HepG2 (cell line): Measurements from ENCODE around the gene ARHGDIA. TPM values are rescaled to one million over a fixed set of nuclear protein-coding genes. Genes with fewer than 3 reads are reported as not detected.

ENCODE experiments used
- ATAC-seq: fragments of 200-7000 bp; cut with Tn5 transposase; 3 replicates; pipeline ENCODE4 v1.9.1; 2020; ENCODE audit warnings: mild to moderate bottlenecking, moderate library complexity
- BruUV-seq: library from RNA; stranded (reverse); fragments of 400-500 nt; replicated peaks from 2 replicates; lab custom pipeline; 2021; lab: Mats Ljungman, UMichigan
- CTCF ChIA-PET: fragments of 300-600 bp; formaldehyde crosslinking; extraction: SDS; loops from one replicate; lab custom pipeline; 2021; ENCODE audit warnings: low total read pairs, inconsistent platforms, low intra/inter-chr PET ratio; lab: Yijun Ruan, JAX
- POLR2A ChIA-PET: fragments of 350-600 bp; sonication (Branson Sonifier 250); formaldehyde crosslinking; loops from one replicate; lab custom pipeline; 2020; ENCODE audit warnings: antibody characterized with exemption, inconsistent platforms; lab: Yijun Ruan, JAX
- DNase-seq: peaks from one replicate; pipeline ENCODE4 v3.0.0-alpha.2; 2015; ENCODE audit warnings: low spot score
- FAIRE-seq: peaks from 3 replicates; lab custom pipeline; 2011; peaks lifted over from hg19 to GRCh38; lab: Jason Lieb, UNC
- H2AFZ ChIP-seq: one replicate; pipeline ENCODE4 v1.6.1; 2011; ENCODE audit warnings: low read length, inconsistent platforms
- H3K27ac ChIP-seq: fragments of 300-600 bp; 3 replicates; pipeline ENCODE4 v1.8.0; 2011; ENCODE audit warnings: mixed run types, mild to moderate bottlenecking, mixed read lengths, low read length, inconsistent platforms; ENCODE audit not compliant: insufficient read depth; ENCODE audit errors: extremely low read length
- H3K27me3 ChIP-seq, 2 experiments: fragments of 200-600 bp in 1 of 2; 2 replicates in 1 of 2; 3 replicates in 1 of 2; pipeline versions ENCODE4 v1.6.0 to v1.8.0; 2011; ENCODE audit warnings: low read length in 2 of 2, mild to moderate bottlenecking in 2 of 2, moderate library complexity in 2 of 2, inconsistent platforms in 1 of 2; ENCODE audit not compliant: insufficient read depth in 2 of 2, control insufficient read depth in 1 of 2
- H3K36me3 ChIP-seq, 2 experiments: fragments of 200-600 bp in 1 of 2; replicated peaks in 1 of 2; 2 replicates in 1 of 2; 3 replicates in 1 of 2; pipeline versions ENCODE4 v1.5.1 to v1.8.0; 2011; ENCODE audit warnings: low read length in 2 of 2, inconsistent platforms in 1 of 2; ENCODE audit not compliant: insufficient read depth in 2 of 2, control insufficient read depth in 1 of 2
- H3K4me1 ChIP-seq: 2 replicates; pipeline ENCODE4 v1.5.1; 2012; ENCODE audit warnings: low read length, inconsistent platforms; ENCODE audit not compliant: insufficient read depth
- H3K4me2 ChIP-seq: 2 replicates; pipeline ENCODE4 v1.6.0; 2011; ENCODE audit warnings: low read depth, low read length, inconsistent platforms
- H3K4me3 ChIP-seq, 3 experiments: fragments of 200-600 bp in 1 of 3; sonication (generic), shearing (Covaris generic) in 1 of 3; replicated peaks in 1 of 3; 2 replicates each; pipeline ENCODE4 v1.5.1; 2011 to 2016; ENCODE audit warnings: low read length in 3 of 3, inconsistent platforms in 2 of 3, low read depth in 2 of 3, mild to moderate bottlenecking in 2 of 3, control low read depth in 1 of 3, mixed read lengths in 1 of 3; ENCODE audit not compliant: insufficient read depth in 1 of 3
- H3K79me2 ChIP-seq: one replicate; pipeline ENCODE4 v1.6.1; 2011; ENCODE audit warnings: low read length, inconsistent platforms; ENCODE audit not compliant: insufficient read depth
- H3K9ac ChIP-seq: 2 replicates; pipeline ENCODE4 v1.6.0; 2011; ENCODE audit warnings: mild to moderate bottlenecking, low read depth, low read length, inconsistent platforms; ENCODE audit not compliant: insufficient read depth
- H3K9me3 ChIP-seq: 2 replicates; pipeline ENCODE4 v1.5.1; 2012; ENCODE audit warnings: mild to moderate bottlenecking, low read length
- H4K20me1 ChIP-seq: 2 replicates; pipeline ENCODE4 v1.6.0; 2011; ENCODE audit warnings: inconsistent platforms, mild to moderate bottlenecking, low read length, moderate library complexity; ENCODE audit not compliant: insufficient read depth
- AGO2 ChIP-seq: fragments of 200-400 bp; formaldehyde crosslinking; optimal IDR thresholded peaks from 2 replicates; pipeline ENCODE3; 2017; ENCODE audit warnings: mild to moderate bottlenecking, low read depth, low read length, moderate library complexity
- ELF1 ChIP-seq: sonication (generic); formaldehyde crosslinking; IDR thresholded peaks from 2 replicates; pipeline ENCODE4 v1.4.0; 2020; ENCODE audit warnings: missing genetic modification reagents
- HOXA9 ChIP-seq: sonication (generic); formaldehyde crosslinking; IDR thresholded peaks from 2 replicates; pipeline ENCODE4 v1.8.1; 2022; ENCODE audit warnings: missing genetic modification reagents, mild to moderate bottlenecking, moderate library complexity, borderline replicate concordance
- JUN ChIP-seq: sonication (generic); formaldehyde crosslinking; IDR thresholded peaks from 2 replicates; pipeline ENCODE4 v1.4.0; 2020; ENCODE audit warnings: mild to moderate bottlenecking, missing genetic modification reagents
- MAX ChIP-seq: IDR thresholded peaks from 2 replicates; pipeline ENCODE4 v1.6.1; 2012; ENCODE audit warnings: inconsistent platforms
- MLX ChIP-seq: IDR thresholded peaks from 2 replicates; pipeline ENCODE4 v1.6.1; 2016
- POLR2AphosphoS2 ChIP-seq: IDR thresholded peaks from 2 replicates; pipeline ENCODE4 v1.6.1; 2011; ENCODE audit warnings: low read depth, low read length, improper control_type of control experiment
- POLR2G ChIP-seq: fragments of 200-400 bp; formaldehyde crosslinking; IDR thresholded peaks from 2 replicates; pipeline ENCODE4 v1.6.1; 2018; ENCODE audit warnings: mild to moderate bottlenecking, low read depth, low read length, moderate library complexity
- RBM22 ChIP-seq: fragments of 200-400 bp; formaldehyde crosslinking; optimal IDR thresholded peaks from 2 replicates; pipeline ENCODE3; 2017; ENCODE audit warnings: mild to moderate bottlenecking, low read length, moderate library complexity
- SRY ChIP-seq: sonication (generic); formaldehyde crosslinking; IDR thresholded peaks from 2 replicates; pipeline ENCODE4 v1.8.0; 2022; ENCODE audit warnings: mild to moderate bottlenecking, missing genetic modification reagents
- ZKSCAN8 ChIP-seq: IDR thresholded peaks from 2 replicates; pipeline ENCODE4 v1.6.1; 2016; ENCODE audit warnings: borderline replicate concordance, missing genetic modification reagents, missing compliant biosample characterization
- ZNF121 ChIP-seq: sonication (generic); formaldehyde crosslinking; IDR thresholded peaks from 2 replicates; pipeline ENCODE4 v1.5.0; 2020; ENCODE audit warnings: mild to moderate bottlenecking, missing genetic modification reagents
- ZNF335 ChIP-seq: sonication (generic); formaldehyde crosslinking; IDR thresholded peaks from 2 replicates; pipeline ENCODE4 v1.4.0; 2020; ENCODE audit warnings: missing genetic modification reagents
- ZNF512 ChIP-seq: sonication (generic); formaldehyde crosslinking; IDR thresholded peaks from 2 replicates; pipeline ENCODE4 v1.4.0; 2020; ENCODE audit warnings: mild to moderate bottlenecking, missing genetic modification reagents
- ZNF776 ChIP-seq: sonication (generic); formaldehyde crosslinking; IDR thresholded peaks from 2 replicates; pipeline ENCODE4 v1.4.0; 2020; ENCODE audit warnings: mild to moderate bottlenecking, missing genetic modification reagents
- ZSCAN30 ChIP-seq: sonication (generic); formaldehyde crosslinking; IDR thresholded peaks from 2 replicates; pipeline ENCODE4 v1.5.0; 2020; ENCODE audit warnings: mild to moderate bottlenecking, missing genetic modification reagents
- WGBS: methylation state at CpG from one replicate; pipeline ENCODE4 v1.1.6; 2017; ENCODE audit warnings: low lambda C conversion rate; 5-methylcytosine and 5-hydroxymethylcytosine counted together
- in situ Hi-C: cut with HindIII; loops from 2 replicates; pipeline ENCODE4 v1.10.0; 2017; ENCODE audit warnings: low pct_unique_long_range_greater_than_20kb; ENCODE audit not compliant: extremely low pct_ligation_motif_present
- intact Hi-C: fragments of 100-400 bp; cut with micrococcal nuclease; formaldehyde crosslinking; loops from one replicate; pipeline ENCODE4 v1.10.0; 2022; ENCODE audit not compliant: unreplicated experiment
- polyA plus RNA-seq, 8 experiments: library from polyadenylated mRNA; depleted of rRNA in 3 of 8; stranded (reverse) in 7 of 8; unstranded in 1 of 8; fragments of >200 nt; fragmentation: Illumina TruSeq in 4 of 8; extraction: Trizol in 4 of 8; gene quantifications; 2 replicates each; pipeline versions ENCODE4 v1.2.1 to v1.2.3, GENCODE V29; 2011 to 2016; ENCODE audit warnings: low read depth in 4 of 8, missing spikeins in 1 of 8, mixed read lengths in 1 of 8; ENCODE audit not compliant: insufficient read depth in 1 of 8
- total RNA-seq, 5 experiments: library from RNA; depleted of rRNA; stranded (reverse); fragments of >200 nt; fragmentation: Illumina TruSeq; extraction: Trizol; gene quantifications; 2 replicates each; pipeline ENCODE4 v1.2.3, GENCODE V29; 2016; ENCODE audit warnings: low read depth in 1 of 5
- TF ChIP-seq, protein P1 (sequence below): sonication (generic); formaldehyde crosslinking; IDR thresholded peaks from 2 replicates; pipeline ENCODE4 v1.4.0; 2020; ENCODE audit warnings: missing genetic modification reagents
- TF ChIP-seq, protein P2 (sequence below): sonication (generic); formaldehyde crosslinking; conservative IDR thresholded peaks from 2 replicates; pipeline ENCODE4 v1.4.0; 2020; ENCODE audit warnings: missing genetic modification reagents

Gene ARHGDIA
- total and polyA plus RNA-seq, 2 of the 13 experiments (the other 11 are each of a cell fraction or from before 2014, with no cell fraction given) = 40.0 to 64.0 TPM

- TF ChIP-seq, protein P1, sequence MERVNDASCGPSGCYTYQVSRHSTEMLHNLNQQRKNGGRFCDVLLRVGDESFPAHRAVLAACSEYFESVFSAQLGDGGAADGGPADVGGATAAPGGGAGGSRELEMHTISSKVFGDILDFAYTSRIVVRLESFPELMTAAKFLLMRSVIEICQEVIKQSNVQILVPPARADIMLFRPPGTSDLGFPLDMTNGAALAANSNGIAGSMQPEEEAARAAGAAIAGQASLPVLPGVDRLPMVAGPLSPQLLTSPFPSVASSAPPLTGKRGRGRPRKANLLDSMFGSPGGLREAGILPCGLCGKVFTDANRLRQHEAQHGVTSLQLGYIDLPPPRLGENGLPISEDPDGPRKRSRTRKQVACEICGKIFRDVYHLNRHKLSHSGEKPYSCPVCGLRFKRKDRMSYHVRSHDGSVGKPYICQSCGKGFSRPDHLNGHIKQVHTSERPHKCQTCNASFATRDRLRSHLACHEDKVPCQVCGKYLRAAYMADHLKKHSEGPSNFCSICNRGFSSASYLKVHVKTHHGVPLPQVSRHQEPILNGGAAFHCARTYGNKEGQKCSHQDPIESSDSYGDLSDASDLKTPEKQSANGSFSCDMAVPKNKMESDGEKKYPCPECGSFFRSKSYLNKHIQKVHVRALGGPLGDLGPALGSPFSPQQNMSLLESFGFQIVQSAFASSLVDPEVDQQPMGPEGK (CRISPR knock-in tag) = no peak
- TF ChIP-seq POLR2G (peak; percentile 47), ZSCAN30 (CRISPR knock-in tag) (no peak), SRY (CRISPR knock-in tag) (no peak), ELF1 (CRISPR knock-in tag) (no peak)
Observed at GRCh38 chr17:81905993-81906392, 34.9 kb upstream of the ARHGDIA start (continued).

DNA sequence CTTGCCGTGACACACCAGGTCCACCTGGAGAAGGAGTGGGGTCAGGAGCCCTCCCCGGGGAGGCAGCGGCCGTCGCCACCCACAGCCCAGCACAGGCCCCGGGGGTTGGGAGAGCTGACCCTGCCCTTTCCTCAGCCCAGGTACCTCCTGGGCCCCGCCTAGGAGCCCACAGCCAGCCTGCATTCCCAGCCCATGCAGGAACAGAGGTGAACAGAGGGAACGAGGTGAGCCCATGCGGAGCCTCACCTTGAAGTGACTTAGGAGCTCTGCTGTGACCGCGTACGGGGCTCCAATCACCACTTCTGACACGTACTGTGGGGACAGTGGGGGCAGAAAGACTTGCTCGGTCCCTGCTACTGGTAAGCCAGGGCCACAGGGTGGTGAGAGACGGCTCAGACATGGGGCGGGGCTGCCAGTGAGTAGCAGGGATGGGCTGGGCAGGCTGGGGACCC, 34.3 kb upstream of the ARHGDIA start:
- Histone ChIP-seq H4K20me1 (peaks cover 14% of the 10 kb centered on the region; the same call in 1 of the 2 replicates), H3K9me3 (no peaks in the 10 kb centered on the region), H3K9ac (no peak overlapping the region), H3K4me1 (peaks cover 46% of the 10 kb centered on the region), H3K79me2 (peaks cover 29% of the 10 kb centered on the region), H3K4me2 (no peak overlapping the region), H2AFZ (no peak overlapping the region), H3K27ac (no peak overlapping the region), H3K36me3 (peaks cover 47 to 57% of the 10 kb centered on the region in 2 experiments), H3K27me3 (no peaks in the 10 kb centered on the region), H3K4me3 (no peak overlapping the region)
- WGBS = 95% methylated on average over 10 of the region's 16 CpGs
- FAIRE-seq (no peak), DNase-seq (no peak), ATAC-seq (no peak)
- in situ Hi-C loops = no loop called here
- ChIA-PET POLR2A (interaction anchor here (0.9 to 1.5 kb wide), 2 partner anchors 13 to 21 kb away, joined by 3 read pairs; partner anchors contain the start of genes ALYREF and ANAPC11), CTCF (no interaction called here)
- intact Hi-C loops = no loop called here
- BruUV-seq = no TSS peak
- TF ChIP-seq AGO2 (peak; percentile 7), ZKSCAN8 (no peak), JUN (CRISPR knock-in tag) (no peak), POLR2AphosphoS2 (0 out of 2 replicates have a peak, but pooled peaks have one; percentile 42), ZNF512 (CRISPR knock-in tag) (no peak), ZNF335 (no peak), RBM22 (peak; percentile 58), MLX (CRISPR knock-in tag) (no peak), ZNF121 (CRISPR knock-in tag) (no peak), HOXA9 (no peak), MAX (peak; percentile 11; the same call in 1 of the 2 replicates), ELF1 (CRISPR knock-in tag) (no peak), ZNF776 (CRISPR knock-in tag) (no peak)
- TF ChIP-seq, protein P2, sequence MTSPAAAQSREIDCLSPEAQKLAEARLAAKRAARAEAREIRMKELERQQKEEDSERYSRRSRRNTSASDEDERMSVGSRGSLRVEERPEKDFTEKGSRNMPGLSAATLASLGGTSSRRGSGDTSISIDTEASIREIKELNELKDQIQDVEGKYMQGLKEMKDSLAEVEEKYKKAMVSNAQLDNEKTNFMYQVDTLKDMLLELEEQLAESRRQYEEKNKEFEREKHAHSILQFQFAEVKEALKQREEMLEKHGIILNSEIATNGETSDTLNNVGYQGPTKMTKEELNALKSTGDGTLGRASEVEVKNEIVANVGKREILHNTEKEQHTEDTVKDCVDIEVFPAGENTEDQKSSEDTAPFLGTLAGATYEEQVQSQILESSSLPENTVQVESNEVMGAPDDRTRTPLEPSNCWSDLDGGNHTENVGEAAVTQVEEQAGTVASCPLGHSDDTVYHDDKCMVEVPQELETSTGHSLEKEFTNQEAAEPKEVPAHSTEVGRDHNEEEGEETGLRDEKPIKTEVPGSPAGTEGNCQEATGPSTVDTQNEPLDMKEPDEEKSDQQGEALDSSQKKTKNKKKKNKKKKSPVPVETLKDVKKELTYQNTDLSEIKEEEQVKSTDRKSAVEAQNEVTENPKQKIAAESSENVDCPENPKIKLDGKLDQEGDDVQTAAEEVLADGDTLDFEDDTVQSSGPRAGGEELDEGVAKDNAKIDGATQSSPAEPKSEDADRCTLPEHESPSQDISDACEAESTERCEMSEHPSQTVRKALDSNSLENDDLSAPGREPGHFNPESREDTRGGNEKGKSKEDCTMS = no peak
